OCI-LY1 (cell line): ENCODE measurements around the gene MAGEA6.

Experiments
- H2AFZ ChIP-seq: fragments of 200-600 bp; sonication (generic), shearing (Covaris generic); 2 replicates; pipeline ENCODE4 v1.6.0; 2014; ENCODE audit warnings: antibody characterized with exemption, mild to moderate bottlenecking, low read length
- H3F3A ChIP-seq: fragments of 200-600 bp; sonication (generic), shearing (Covaris generic); 2 replicates; pipeline ENCODE4 v1.6.0; 2014; ENCODE audit warnings: mild to moderate bottlenecking, antibody characterized with exemption, low read length, moderate library complexity; ENCODE audit not compliant: insufficient read depth
- H3K27ac ChIP-seq: fragments of 200-600 bp; sonication (generic); 2 replicates; pipeline ENCODE4 v1.5.1; 2014; ENCODE audit warnings: low read length, mixed run types, mild to moderate bottlenecking, low read depth; ENCODE audit not compliant: poor library complexity, severe bottlenecking
- H3K27me3 ChIP-seq: fragments of 200-600 bp; sonication (generic); 2 replicates; pipeline ENCODE4 v1.6.0; 2014; ENCODE audit warnings: antibody characterized with exemption, mild to moderate bottlenecking, low read length, moderate library complexity; ENCODE audit not compliant: insufficient read depth
- H3K36me3 ChIP-seq: fragments of 200-600 bp; sonication (generic); 2 replicates; pipeline ENCODE4 v1.6.1; 2014; ENCODE audit warnings: mild to moderate bottlenecking, antibody characterized with exemption, low read length, moderate library complexity, mixed read lengths; ENCODE audit not compliant: insufficient read depth
- H3K4me1 ChIP-seq: fragments of 200-600 bp; sonication (generic); 2 replicates; pipeline ENCODE4 v1.5.1; 2014; ENCODE audit warnings: mild to moderate bottlenecking, low read length, moderate library complexity; ENCODE audit not compliant: insufficient read depth, severe bottlenecking
- H3K4me2 ChIP-seq: fragments of 200-600 bp; sonication (generic), shearing (Covaris generic); 2 replicates; pipeline ENCODE4 v1.6.1; 2014; ENCODE audit warnings: low read length
- H3K4me3 ChIP-seq: fragments of 200-600 bp; sonication (generic); 2 replicates; pipeline ENCODE4 v1.5.1; 2014; ENCODE audit warnings: low read length, low read depth, mild to moderate bottlenecking, mixed read lengths; ENCODE audit not compliant: poor library complexity, severe bottlenecking
- H3K79me2 ChIP-seq: fragments of 200-600 bp; shearing (Covaris generic); 2 replicates; pipeline ENCODE4 v1.6.1; 2016; ENCODE audit warnings: mixed run types, low read length, mixed read lengths; ENCODE audit not compliant: insufficient read depth
- H3K9ac ChIP-seq: fragments of 200-600 bp; sonication (generic), shearing (Covaris generic); 2 replicates; pipeline ENCODE4 v1.6.1; 2014; ENCODE audit warnings: mild to moderate bottlenecking, low read length, mixed read lengths
- H3K9me2 ChIP-seq: fragments of 200-600 bp; sonication (generic), shearing (Covaris generic); 2 replicates; pipeline ENCODE4 v1.6.1; 2014; ENCODE audit warnings: low read depth, mild to moderate bottlenecking, low read length, mixed read lengths
- H3K9me3 ChIP-seq: fragments of 200-600 bp; shearing (Covaris generic); 2 replicates; pipeline ENCODE4 v1.6.1; 2014; ENCODE audit warnings: low read length, mixed read lengths
- H4K20me1 ChIP-seq: fragments of 200-600 bp; sonication (generic), shearing (Covaris generic); 2 replicates; pipeline ENCODE4 v1.6.0; 2016; ENCODE audit warnings: mild to moderate bottlenecking, low read length; ENCODE audit not compliant: insufficient read depth
- CTCF ChIP-seq: fragments of 200-600 bp; sonication (generic), shearing (Covaris generic); IDR thresholded peaks from 2 replicates; pipeline ENCODE4 v1.5.1; 2017; ENCODE audit warnings: mild to moderate bottlenecking, antibody characterized with exemption, low read length, moderate library complexity, mixed read lengths
- EZH2 ChIP-seq: fragments of 200-600 bp; sonication (generic), shearing (Covaris generic); IDR thresholded peaks from 2 replicates; pipeline ENCODE4 v1.8.0; 2017; ENCODE audit warnings: borderline replicate concordance, mixed run types, mild to moderate bottlenecking, antibody characterized with exemption, low read length, moderate library complexity, mixed read lengths

MAGEA6 gene

GRCh38 chrX:152733261-152733975 lies 36.1 kb downstream of the MAGEA6 start, which contains the start of the genes CSAG1 and MAGEA12:
Gene CSAG1, minus strand, starts transcription at chrX:152733721. Its CDS starts 1,261 bp downstream, at chrX:152732460.
Gene MAGEA12, plus strand, starts transcription at chrX:152733757. Its CDS starts 2,405 bp downstream, at chrX:152736162.
- no peak within 1 kb of the TSS for H3K9ac ChIP-seq
- H3K79me2 ChIP-seq: no peaks in the 10 kb centered on the region
- no peaks in the 10 kb centered on the region for H3K36me3 ChIP-seq
- no peak within 1 kb of the TSS for H3K4me2 ChIP-seq
- H3K9me3 ChIP-seq: no peaks in the 10 kb centered on the region
- no peaks in the 10 kb centered on the region for H4K20me1 ChIP-seq
- H3K4me3 ChIP-seq: no peak within 1 kb of the TSS
- H3K27ac ChIP-seq: no peak within 1 kb of the TSS
- no peaks in the 10 kb centered on the region for H3K9me2 ChIP-seq
- no peaks in the 10 kb centered on the region for H3K4me1 ChIP-seq
- no peak within 1 kb of the TSS for H2AFZ ChIP-seq
- TF ChIP-seq EZH2 (no peak), CTCF (no peak)
- no peaks in the 10 kb centered on the region for H3K27me3 ChIP-seq
- no peaks in the 10 kb centered on the region for H3F3A ChIP-seq

- no peaks in the 10 kb centered on the region for H3K79me2 ChIP-seq
- no peaks in the 10 kb centered on the region for H3K27me3 ChIP-seq
- H3K36me3 ChIP-seq: no peaks in the 10 kb centered on the region
- H3K4me1 ChIP-seq: no peaks in the 10 kb centered on the region
- H3K9me2 ChIP-seq: no peaks in the 10 kb centered on the region
- no peaks in the 10 kb centered on the region for H4K20me1 ChIP-seq
- TF ChIP-seq CTCF (no peak), EZH2 (no peak)
- H2AFZ ChIP-seq: no peak overlapping the region
- no peak overlapping the region for H3K4me2 ChIP-seq
- no peaks in the 10 kb centered on the region for H3F3A ChIP-seq
- no peak overlapping the region for H3K4me3 ChIP-seq
- no peak overlapping the region for H3K27ac ChIP-seq
- H3K9me3 ChIP-seq: no peaks in the 10 kb centered on the region
- no peak overlapping the region for H3K9ac ChIP-seq
Observed at GRCh38 chrX:152725409-152725808, 44.1 kb downstream of the MAGEA6 start.
